HCT116 (cell line): ENCODE measurements around the gene DUS3L. TPM values are rescaled to one million over a fixed set of nuclear protein-coding genes. Genes with fewer than 3 reads are reported as not detected.

Source experiments
- ATAC-seq: fragments of 200-7000 bp; cut with Tn5 transposase; 2 replicates; pipeline ENCODE4 v1.9.1; 2020; ENCODE audit warnings: mild to moderate bottlenecking, moderate library complexity
- BruUV-seq: library from RNA; stranded (reverse); fragments of 400-500 nt; replicated peaks from 2 replicates; lab custom pipeline; 2021; lab: Mats Ljungman, UMichigan
- CTCF ChIA-PET: fragments of 300-600 bp; sonication (Branson Sonifier 250); formaldehyde crosslinking; loops from one replicate; lab custom pipeline; 2021; ENCODE audit warnings: antibody characterized with exemption; lab: Charles Lee
- POLR2A ChIA-PET: fragments of 300-600, 350-600 bp; sonication (Branson Sonifier 250); formaldehyde crosslinking; loops from one replicate; lab custom pipeline; 2021; ENCODE audit warnings: antibody characterized with exemption; lab: Charles Lee
- RAD21 ChIA-PET, 2 experiments: fragments of 300-600 bp; sonication (Branson Sonifier 250); formaldehyde crosslinking; loops; one replicate each; lab custom pipeline; 2023; ENCODE audit warnings: low total read pairs in 2 of 2; ENCODE audit not compliant: uncharacterized antibody in 2 of 2, unreplicated experiment in 2 of 2, low non-redundant PET in 1 of 2; lab: Charles Lee
- DNase-seq: peaks from one replicate; pipeline ENCODE4 v3.0.0-alpha.2; 2010; ENCODE audit warnings: low read depth, low spot score
- H2AFZ ChIP-seq: fragments of 200-600 bp; shearing (Covaris generic), sonication (generic); 2 replicates; pipeline ENCODE4 v1.6.1; 2017; ENCODE audit warnings: low read depth, mixed run types, mixed read lengths, antibody characterized with exemption, low read length; ENCODE audit not compliant: poor library complexity, severe bottlenecking
- H3K27ac ChIP-seq: 2 replicates; pipeline ENCODE4 v1.5.1; 2012; ENCODE audit warnings: low read depth, low read length
- H3K27me3 ChIP-seq: fragments of 200-600 bp; sonication (generic); 2 replicates; pipeline ENCODE4 v1.6.1; 2016; ENCODE audit warnings: mixed run types, low read length, mixed read lengths; ENCODE audit not compliant: insufficient read depth
- H3K36me3 ChIP-seq, 2 experiments: fragments of 200-500 bp in 1 of 2; fragments of 200-600 bp in 1 of 2; sonication (Bioruptor generic) in 1 of 2; sonication (generic) in 1 of 2; 2 replicates each; pipeline versions ENCODE4 v1.5.1 to v1.6.1; 2014 to 2016; ENCODE audit warnings: low read length in 2 of 2, inconsistent platforms in 1 of 2, mixed read lengths in 1 of 2, mixed run types in 1 of 2; ENCODE audit not compliant: insufficient read depth in 2 of 2, control insufficient read depth in 1 of 2
- H3K4me1 ChIP-seq, 2 experiments: fragments of 200-600 bp in 1 of 2; sonication (generic) in 1 of 2; 2 replicates each; pipeline versions ENCODE4 v1.5.1 to v1.6.1; 2012 to 2017; ENCODE audit warnings: low read length in 2 of 2, inconsistent platforms in 1 of 2, mild to moderate bottlenecking in 1 of 2, mixed read lengths in 1 of 2, mixed run types in 1 of 2, moderate library complexity in 1 of 2; ENCODE audit not compliant: insufficient read depth in 2 of 2, control insufficient read depth in 1 of 2
- H3K4me2 ChIP-seq: fragments of 200-600 bp; sonication (generic); 2 replicates; pipeline ENCODE4 v1.6.1; 2017; ENCODE audit warnings: mixed run types, low read length, mixed read lengths
- H3K4me3 ChIP-seq, 2 experiments: fragments of 200-600 bp in 1 of 2; sonication (generic) in 1 of 2; replicated peaks in 1 of 2; 2 replicates each; pipeline ENCODE4 v1.5.1; 2011 to 2016; ENCODE audit warnings: low read length in 2 of 2, control low read depth in 1 of 2, low read depth in 1 of 2, mild to moderate bottlenecking in 1 of 2, mixed read lengths in 1 of 2, mixed run types in 1 of 2
- H3K79me2 ChIP-seq: fragments of 200-600 bp; sonication (generic); 2 replicates; pipeline ENCODE4 v1.6.1; 2017; ENCODE audit warnings: mild to moderate bottlenecking, mixed run types, low read length, moderate library complexity, mixed read lengths; ENCODE audit not compliant: insufficient read depth
- H3K9ac ChIP-seq: fragments of 200-600 bp; sonication (generic); 2 replicates; pipeline ENCODE4 v1.6.1; 2016; ENCODE audit warnings: low read length, mixed read lengths
- H3K9me2 ChIP-seq: fragments of 200-600 bp; sonication (generic), shearing (Covaris generic); 2 replicates; pipeline ENCODE4 v1.6.1; 2017; ENCODE audit warnings: mixed run types, mild to moderate bottlenecking, moderate library complexity; ENCODE audit not compliant: insufficient read depth
- H3K9me3 ChIP-seq, 2 experiments: fragments of 200-500 bp in 1 of 2; fragments of 200-600 bp in 1 of 2; sonication (Bioruptor generic) in 1 of 2; sonication (generic) in 1 of 2; 2 replicates each; pipeline ENCODE4 v1.6.1; 2014 to 2017; ENCODE audit warnings: low read length in 2 of 2, mixed read lengths in 2 of 2, inconsistent platforms in 1 of 2, low read depth in 1 of 2, mild to moderate bottlenecking in 1 of 2, mixed run types in 1 of 2, moderate library complexity in 1 of 2; ENCODE audit not compliant: control insufficient read depth in 1 of 2, insufficient read depth in 1 of 2
- H4K20me1 ChIP-seq: fragments of 200-600 bp; sonication (generic), shearing (Covaris generic); 2 replicates; pipeline ENCODE4 v1.6.1; 2017; ENCODE audit warnings: mixed run types, mild to moderate bottlenecking, moderate library complexity; ENCODE audit not compliant: insufficient read depth
- CEBPB ChIP-seq: IDR thresholded peaks from 2 replicates; pipeline ENCODE4 v1.6.1; 2012; ENCODE audit warnings: low read depth
- EGR1 ChIP-seq: IDR thresholded peaks from 2 replicates; pipeline ENCODE4 v1.6.1; 2012; ENCODE audit warnings: low read depth
- ELF1 ChIP-seq: IDR thresholded peaks from 2 replicates; pipeline ENCODE4 v1.6.1; 2012; ENCODE audit warnings: low read depth, borderline replicate concordance
- EZH2 ChIP-seq: fragments of 200-600 bp; sonication (generic); IDR thresholded peaks from 2 replicates; pipeline ENCODE4 v1.6.1; 2017; ENCODE audit warnings: antibody characterized with exemption, mixed run types
- FOSL1 ChIP-seq: IDR thresholded peaks from 2 replicates; pipeline ENCODE4 v1.6.1; 2012; ENCODE audit warnings: low read depth
- JUND ChIP-seq: IDR thresholded peaks from 2 replicates; pipeline ENCODE4 v1.6.1; 2012
- POLR2A ChIP-seq: IDR thresholded peaks from 2 replicates; pipeline ENCODE4 v1.7.0; 2011; ENCODE audit warnings: borderline replicate concordance; ENCODE audit not compliant: insufficient read depth, insufficient read length; ENCODE audit errors: extremely low read depth
- RAD21 ChIP-seq: IDR thresholded peaks from 2 replicates; pipeline ENCODE4 v1.6.1; 2012; ENCODE audit warnings: low read depth, mild to moderate bottlenecking
- SP1 ChIP-seq: IDR thresholded peaks from 2 replicates; pipeline ENCODE4 v1.6.1; 2012; ENCODE audit warnings: low read depth
- SRF ChIP-seq: IDR thresholded peaks from 2 replicates; pipeline ENCODE4 v1.6.1; 2012; ENCODE audit warnings: low read depth
- TCF7L2 ChIP-seq: IDR thresholded peaks from 2 replicates; pipeline ENCODE4 v1.7.0; 2011; ENCODE audit warnings: borderline replicate concordance, inconsistent platforms; ENCODE audit not compliant: insufficient read depth, insufficient read length; ENCODE audit errors: extremely low read depth
- intact Hi-C: fragments of 100-400 bp; cut with micrococcal nuclease; formaldehyde crosslinking; loops from 2 replicates; pipeline ENCODE4 v1.10.0; 2022
- total RNA-seq: library from RNA; stranded (reverse); gene quantifications from one replicate; pipeline ENCODE4 v1.2.1, GENCODE V29; 2021; ENCODE audit not compliant: unreplicated experiment
- TF ChIP-seq, protein P1 (sequence below): IDR thresholded peaks from 2 replicates; pipeline ENCODE4 v1.6.1; 2012; ENCODE audit warnings: low read depth
- TF ChIP-seq, protein P2 (sequence below): IDR thresholded peaks from 2 replicates; pipeline ENCODE4 v1.6.1; 2012

The DUS3L gene
- total RNA-seq, 1 experiment from 2014 or later = 78.1 TPM

DNA sequence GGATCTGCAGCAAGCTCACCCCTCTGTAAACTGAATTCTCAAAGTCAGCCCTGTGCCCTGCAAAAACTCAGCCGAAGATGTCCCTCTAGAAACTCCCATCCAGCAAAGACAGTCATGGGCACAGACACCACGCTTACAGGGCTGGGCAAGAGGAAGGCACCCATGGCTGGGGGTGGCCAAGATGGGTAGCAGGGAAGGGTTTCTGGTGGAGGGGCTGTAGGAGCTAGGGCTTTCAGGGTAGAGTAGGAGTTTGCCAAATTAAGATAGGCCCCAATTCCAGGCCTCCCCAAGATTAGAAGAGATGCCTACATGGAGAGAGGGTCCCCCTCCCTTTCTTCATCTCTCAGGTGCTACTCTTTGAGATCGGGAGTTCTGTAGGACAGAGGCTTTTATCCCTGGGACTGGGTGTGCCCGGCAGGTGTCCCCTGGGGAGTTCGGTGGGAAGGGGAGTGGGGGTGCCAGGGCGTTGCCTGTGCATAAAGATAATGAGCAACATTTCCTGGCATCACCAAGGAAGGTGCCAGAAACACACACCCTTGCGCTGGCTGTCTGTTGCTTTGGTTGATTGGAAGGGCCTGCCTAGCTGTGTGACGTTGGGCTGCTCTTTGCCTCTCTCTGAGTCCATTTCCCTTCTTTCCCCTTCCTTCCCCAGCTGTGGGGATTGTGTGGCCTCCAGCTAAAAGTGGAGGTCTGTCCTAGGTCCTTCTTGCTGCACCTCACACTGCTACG lies 23.3 kb upstream of the DUS3L start:
- no peak for TF ChIP-seq CEBPB
- TF ChIP-seq, all 23 proteins: peak for 0
- no peak for DNase-seq
- H3K4me2 ChIP-seq = no peak overlapping the region
- no peak for ATAC-seq
- intact Hi-C loops = loop anchor here (5.0 kb wide), 1 partner anchor 153 kb away; no protein-coding TSS in a partner anchor
- RAD21 ChIA-PET = no interaction called here
- H3K4me1 ChIP-seq = no peaks in the 10 kb centered on the region
- H3K4me3 ChIP-seq = no peak overlapping the region
- no peaks in the 10 kb centered on the region for H4K20me1 ChIP-seq
- POLR2A ChIA-PET = no interaction called here
- no peak overlapping the region for H2AFZ ChIP-seq
- no peak overlapping the region for H3K27ac ChIP-seq
- H3K27me3 ChIP-seq = no peaks in the 10 kb centered on the region
- no peaks in the 10 kb centered on the region for H3K9me2 ChIP-seq
- no peak overlapping the region for H3K9ac ChIP-seq
- CTCF ChIA-PET = interaction anchor here (1.2 to 1.5 kb wide), 2 partner anchors 10 to 20 kb away, joined by 3 to 4 read pairs; no protein-coding TSS in a partner anchor
- H3K9me3 ChIP-seq = no peaks in the 10 kb centered on the region
- no peaks in the 10 kb centered on the region for H3K36me3 ChIP-seq
- BruUV-seq = no TSS peak
- H3K79me2 ChIP-seq = no peaks in the 10 kb centered on the region

DNA sequence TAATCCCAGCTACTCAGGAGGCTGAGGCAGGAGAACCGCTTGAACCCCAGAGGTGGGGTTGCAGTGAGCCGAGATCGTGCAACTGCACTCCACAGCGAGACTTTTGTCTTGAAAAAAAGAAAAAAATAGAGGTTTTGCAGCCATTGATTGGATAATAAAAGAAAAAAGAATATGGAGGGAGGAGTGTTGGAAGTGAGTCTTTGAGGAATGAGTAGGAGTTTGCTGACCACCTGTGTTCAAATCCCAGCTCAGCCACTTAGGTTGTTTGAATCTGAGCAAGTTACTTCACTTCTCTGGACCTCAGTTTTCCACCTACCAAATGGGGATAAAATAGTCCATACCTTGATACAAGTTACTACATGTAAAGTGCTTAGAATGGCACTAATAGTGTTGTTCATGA lies 20.2 kb upstream of the DUS3L start:
- no peak for DNase-seq
- Histone ChIP-seq H3K9me2 (no peaks in the 10 kb centered on the region), H3K9me3 (no peaks in the 10 kb centered on the region), H3K27me3 (no peaks in the 10 kb centered on the region), H3K36me3 (no peaks in the 10 kb centered on the region)
- TF ChIP-seq TCF7L2 = no peak
- no peak for TF ChIP-seq EGR1
- TF ChIP-seq, protein P1, sequence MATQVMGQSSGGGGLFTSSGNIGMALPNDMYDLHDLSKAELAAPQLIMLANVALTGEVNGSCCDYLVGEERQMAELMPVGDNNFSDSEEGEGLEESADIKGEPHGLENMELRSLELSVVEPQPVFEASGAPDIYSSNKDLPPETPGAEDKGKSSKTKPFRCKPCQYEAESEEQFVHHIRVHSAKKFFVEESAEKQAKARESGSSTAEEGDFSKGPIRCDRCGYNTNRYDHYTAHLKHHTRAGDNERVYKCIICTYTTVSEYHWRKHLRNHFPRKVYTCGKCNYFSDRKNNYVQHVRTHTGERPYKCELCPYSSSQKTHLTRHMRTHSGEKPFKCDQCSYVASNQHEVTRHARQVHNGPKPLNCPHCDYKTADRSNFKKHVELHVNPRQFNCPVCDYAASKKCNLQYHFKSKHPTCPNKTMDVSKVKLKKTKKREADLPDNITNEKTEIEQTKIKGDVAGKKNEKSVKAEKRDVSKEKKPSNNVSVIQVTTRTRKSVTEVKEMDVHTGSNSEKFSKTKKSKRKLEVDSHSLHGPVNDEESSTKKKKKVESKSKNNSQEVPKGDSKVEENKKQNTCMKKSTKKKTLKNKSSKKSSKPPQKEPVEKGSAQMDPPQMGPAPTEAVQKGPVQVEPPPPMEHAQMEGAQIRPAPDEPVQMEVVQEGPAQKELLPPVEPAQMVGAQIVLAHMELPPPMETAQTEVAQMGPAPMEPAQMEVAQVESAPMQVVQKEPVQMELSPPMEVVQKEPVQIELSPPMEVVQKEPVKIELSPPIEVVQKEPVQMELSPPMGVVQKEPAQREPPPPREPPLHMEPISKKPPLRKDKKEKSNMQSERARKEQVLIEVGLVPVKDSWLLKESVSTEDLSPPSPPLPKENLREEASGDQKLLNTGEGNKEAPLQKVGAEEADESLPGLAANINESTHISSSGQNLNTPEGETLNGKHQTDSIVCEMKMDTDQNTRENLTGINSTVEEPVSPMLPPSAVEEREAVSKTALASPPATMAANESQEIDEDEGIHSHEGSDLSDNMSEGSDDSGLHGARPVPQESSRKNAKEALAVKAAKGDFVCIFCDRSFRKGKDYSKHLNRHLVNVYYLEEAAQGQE = no peak
- TF ChIP-seq ELF1 = no peak
- no peak for TF ChIP-seq EZH2
- TF ChIP-seq, protein P2, sequence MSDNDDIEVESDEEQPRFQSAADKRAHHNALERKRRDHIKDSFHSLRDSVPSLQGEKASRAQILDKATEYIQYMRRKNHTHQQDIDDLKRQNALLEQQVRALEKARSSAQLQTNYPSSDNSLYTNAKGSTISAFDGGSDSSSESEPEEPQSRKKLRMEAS = no peak
- no peak for TF ChIP-seq RAD21
- TF ChIP-seq FOSL1 = no peak
- no peak for TF ChIP-seq JUND
- no peak for TF ChIP-seq SP1
- no peak for TF ChIP-seq SRF
- no peak for TF ChIP-seq POLR2A
- TF ChIP-seq, all 23 proteins: peak for 0
- POLR2A ChIA-PET = interaction anchor here (1.6 kb wide), 1 partner anchor 17 kb away, joined by 4 read pairs; no protein-coding TSS in a partner anchor
- RAD21 ChIA-PET = no interaction called here
- intact Hi-C loops = loop anchor here (5.0 kb wide), 1 partner anchor 156 kb away; no protein-coding TSS in a partner anchor
- no TSS peak for BruUV-seq
- CTCF ChIA-PET = interaction anchor here (1.2 kb wide), 1 partner anchor 16 kb away, joined by 3 read pairs; no protein-coding TSS in a partner anchor
- Histone ChIP-seq H2AFZ (no peak overlapping the region), H3K4me1 (peaks cover 0 to 1% of the 10 kb centered on the region in 2 experiments; a peak in 1 of 4 replicates), H3K27ac (no peak overlapping the region), H3K4me2 (no peak overlapping the region), H4K20me1 (no peaks in the 10 kb centered on the region), H3K79me2 (no peaks in the 10 kb centered on the region), H3K9ac (no peak overlapping the region), H3K4me3 (no peak overlapping the region)
- no peak for ATAC-seq
